ENCODE data around the gene PAMR1. TPM values are rescaled to one million over a fixed set of nuclear protein-coding genes. Genes with fewer than 3 reads are reported as not detected.
A peak's percentile ranks its signal among the peaks of the same experiment; 100 is the strongest.

The PAMR1 gene
- total RNA-seq, 4 donors from 2014 or later = 0.34 to 9.2 (median 3.8) TPM

DNA sequence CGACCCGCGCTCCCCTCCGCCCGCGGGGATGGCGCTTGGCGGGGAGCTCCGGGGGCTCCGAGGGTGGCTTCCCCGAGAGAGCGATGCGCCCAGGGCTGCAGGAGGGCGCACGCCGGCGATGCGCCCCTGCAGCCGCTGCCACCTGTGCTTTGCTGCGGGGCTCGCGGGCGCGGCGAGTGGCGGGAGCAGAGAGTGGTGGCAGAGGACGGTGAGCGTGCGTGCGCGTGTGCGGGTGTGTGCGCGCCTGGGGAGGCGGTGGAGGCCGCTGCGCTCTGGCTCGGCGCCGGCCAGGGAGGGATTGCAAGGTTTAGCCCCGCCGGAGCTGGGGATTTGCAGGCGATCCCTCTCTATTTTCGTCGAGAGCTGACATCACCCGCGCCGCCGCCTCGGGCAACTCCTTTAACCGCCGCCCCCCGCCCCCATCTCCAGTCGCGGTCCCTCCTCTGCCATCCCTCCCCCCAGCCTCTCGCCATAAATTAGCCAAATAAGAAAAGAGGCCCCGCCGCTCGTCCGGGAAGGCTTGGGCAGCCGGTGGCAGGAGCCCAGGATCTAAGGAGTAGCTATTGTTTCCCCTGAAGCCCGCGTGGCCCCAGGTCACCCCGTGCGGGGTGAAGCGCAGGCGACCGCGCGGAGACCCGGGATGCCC, 106.1 kb downstream of the PAMR1 start, which contains the start of gene SLC1A2:
Gene SLC1A2, minus strand, starts transcription at position 375 of the 646 bp plus-strand sequence. CDS start 592 bp downstream, outside the sequence.
- H3K9me3 ChIP-seq = no peaks in the 10 kb centered on the region
- intact Hi-C loops (cut with DNase I) = no loop called here
- H3K27me3 ChIP-seq = peaks cover 0 to 100% (median 10%) of the 10 kb centered on the region in 4 donors

DNA sequence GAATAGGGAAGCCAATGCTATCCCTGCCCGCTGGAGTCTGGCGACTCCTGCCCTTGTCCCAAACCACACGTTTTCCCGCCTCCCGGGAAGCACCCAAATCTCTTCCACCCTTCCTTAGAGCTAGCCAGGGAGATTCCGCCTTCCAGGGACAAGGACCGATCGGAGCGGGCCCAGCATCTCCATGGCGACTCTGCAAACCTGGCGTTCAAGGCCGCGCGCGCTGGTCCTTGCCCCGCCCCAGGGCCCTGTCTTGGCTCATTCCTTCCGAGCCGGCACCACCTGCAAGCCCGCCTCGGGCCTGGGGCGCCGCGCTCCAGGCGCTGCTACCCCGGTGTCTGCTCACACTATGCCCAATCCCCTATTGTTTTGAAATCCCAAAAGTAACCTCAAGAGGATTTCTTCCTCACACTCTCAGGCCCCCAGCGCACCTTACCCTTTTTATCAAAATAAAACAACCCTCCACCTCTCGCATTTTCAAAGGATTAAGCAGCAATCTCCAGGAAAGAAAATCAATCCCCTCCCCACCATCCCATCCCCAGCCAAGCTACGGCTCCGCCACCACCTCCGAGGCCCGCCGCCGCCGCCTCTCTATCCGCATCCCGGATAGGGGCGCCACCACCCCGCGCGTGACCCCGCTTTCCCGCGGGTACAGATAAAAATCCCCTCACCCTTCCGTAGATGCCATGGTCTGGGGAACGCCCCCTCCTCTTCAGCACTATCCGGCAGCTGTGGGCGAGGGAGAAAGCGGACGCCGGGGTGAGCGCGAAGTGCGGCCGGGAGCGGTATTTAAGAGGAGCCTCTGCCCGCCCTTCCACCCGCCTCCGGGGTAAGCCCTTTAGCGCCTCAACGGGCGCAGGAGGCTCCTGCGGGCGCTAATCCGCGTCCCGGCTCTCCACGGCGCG, 106.9 kb downstream of the PAMR1 start:
- peaks cover 0 to 100% (median 10%) of the 10 kb centered on the region in 4 donors for H3K27me3 ChIP-seq
- no peaks in the 10 kb centered on the region for H3K9me3 ChIP-seq
- H3K36me3 ChIP-seq = no peaks in the 10 kb centered on the region
- H3K27ac ChIP-seq = no peak overlapping the region
- 4 to 17% methylated on average over 23 to 31 of the region's 69 CpGs for WGBS, 2 donors
- no peak for DNase-seq
- intact Hi-C loops (cut with DNase I) = no loop called here
- H3K4me1 ChIP-seq = peaks cover 13 to 26% (median 23%) of the 10 kb centered on the region in 3 donors
- peak overlapping the region; percentile 26 to 64 (median 42) for H3K4me3 ChIP-seq
- no peak for TF ChIP-seq POLR2A (IDR thresholded peaks at IDR 0.05)
- TF ChIP-seq, protein P1, sequence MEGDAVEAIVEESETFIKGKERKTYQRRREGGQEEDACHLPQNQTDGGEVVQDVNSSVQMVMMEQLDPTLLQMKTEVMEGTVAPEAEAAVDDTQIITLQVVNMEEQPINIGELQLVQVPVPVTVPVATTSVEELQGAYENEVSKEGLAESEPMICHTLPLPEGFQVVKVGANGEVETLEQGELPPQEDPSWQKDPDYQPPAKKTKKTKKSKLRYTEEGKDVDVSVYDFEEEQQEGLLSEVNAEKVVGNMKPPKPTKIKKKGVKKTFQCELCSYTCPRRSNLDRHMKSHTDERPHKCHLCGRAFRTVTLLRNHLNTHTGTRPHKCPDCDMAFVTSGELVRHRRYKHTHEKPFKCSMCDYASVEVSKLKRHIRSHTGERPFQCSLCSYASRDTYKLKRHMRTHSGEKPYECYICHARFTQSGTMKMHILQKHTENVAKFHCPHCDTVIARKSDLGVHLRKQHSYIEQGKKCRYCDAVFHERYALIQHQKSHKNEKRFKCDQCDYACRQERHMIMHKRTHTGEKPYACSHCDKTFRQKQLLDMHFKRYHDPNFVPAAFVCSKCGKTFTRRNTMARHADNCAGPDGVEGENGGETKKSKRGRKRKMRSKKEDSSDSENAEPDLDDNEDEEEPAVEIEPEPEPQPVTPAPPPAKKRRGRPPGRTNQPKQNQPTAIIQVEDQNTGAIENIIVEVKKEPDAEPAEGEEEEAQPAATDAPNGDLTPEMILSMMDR (IDR thresholded peaks at IDR 0.05) = no peak

More for the DNA sequence above, 106.1 kb downstream of the PAMR1 start, which contains the start of gene SLC1A2:
- WGBS, 2 donors = no CpG with 5 or more reads among the region's 71 CpGs
- no peaks in the 10 kb centered on the region for H3K36me3 ChIP-seq
- peaks cover 13 to 26% (median 23%) of the 10 kb centered on the region in 3 donors for H3K4me1 ChIP-seq
- TF ChIP-seq, protein P1 (IDR thresholded peaks at IDR 0.05) = no peak
- TF ChIP-seq POLR2A (IDR thresholded peaks at IDR 0.05) = no peak
- DNase-seq = no peak
- peak within 1 kb of the TSS; percentile 26 to 64 (median 42) for H3K4me3 ChIP-seq
- no peak within 1 kb of the TSS for H3K27ac ChIP-seq

DNA sequence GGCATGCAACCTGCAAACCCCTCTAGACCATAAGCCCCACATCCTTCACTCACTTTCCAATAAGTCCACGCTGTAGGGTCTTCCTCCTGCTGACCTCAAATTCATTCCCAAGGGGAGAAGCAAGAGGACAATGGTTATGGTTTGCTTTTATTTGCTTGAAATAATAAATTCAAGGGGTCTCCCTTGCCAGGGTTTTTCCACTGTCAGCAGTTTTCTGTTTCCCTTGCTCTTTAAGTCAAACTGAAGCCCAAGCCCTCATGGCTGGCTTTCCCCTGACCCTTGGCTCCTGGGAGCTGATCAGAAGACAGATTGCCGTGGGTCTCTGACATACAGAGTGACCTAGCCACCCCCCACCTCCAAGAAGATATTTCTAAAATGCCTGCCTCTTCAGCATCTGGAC, 109.9 kb downstream of the PAMR1 start:
- Histone ChIP-seq H3K27ac (no peak overlapping the region), H3K9me3 (no peaks in the 10 kb centered on the region), H3K36me3 (no peaks in the 10 kb centered on the region), H3K27me3 (peaks cover 0 to 78% (median 9%) of the 10 kb centered on the region in 4 donors), H3K4me1 (peaks cover 13 to 24% (median 23%) of the 10 kb centered on the region in 3 donors), H3K4me3 (no peak overlapping the region)
- DNase-seq = no peak
- WGBS, 2 donors = 50 to 83% methylated on average over 2 of the region's 2 CpGs
- intact Hi-C loops (cut with DNase I) = no loop called here
- TF ChIP-seq POLR2A (IDR thresholded peaks at IDR 0.05) = no peak
- TF ChIP-seq, protein P1 (IDR thresholded peaks at IDR 0.05) = no peak

DNA sequence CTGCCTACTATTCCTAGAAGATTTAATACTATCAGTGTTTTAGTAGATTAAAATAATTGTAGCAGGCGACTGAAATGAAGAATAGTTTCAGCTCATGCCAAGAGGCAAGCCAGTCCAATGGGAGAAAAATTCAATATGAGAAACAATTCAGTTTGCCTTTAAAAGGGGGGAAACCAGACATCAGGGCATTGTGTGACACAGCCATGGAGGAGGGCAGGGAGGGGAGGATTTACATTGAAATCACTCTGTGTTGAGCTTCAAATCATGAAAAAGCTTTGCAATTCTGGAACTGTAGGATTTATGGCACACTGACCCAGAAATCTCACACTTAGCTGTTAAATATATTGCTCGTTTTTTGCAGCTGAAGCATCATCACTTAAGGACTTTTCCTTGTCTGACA, 110.6 kb downstream of the PAMR1 start:
- no peak for DNase-seq
- Histone ChIP-seq H3K4me3 (no peak overlapping the region), H3K36me3 (no peaks in the 10 kb centered on the region), H3K27ac (no peak overlapping the region), H3K9me3 (no peaks in the 10 kb centered on the region), H3K4me1 (peaks cover 13 to 17% (median 17%) of the 10 kb centered on the region in 3 donors), H3K27me3 (peaks cover 0 to 75% (median 7%) of the 10 kb centered on the region in 4 donors)
- WGBS, 2 donors = 41 to 42% methylated on average over 2 of the region's 2 CpGs
- no peak for TF ChIP-seq POLR2A (IDR thresholded peaks at IDR 0.05)
- TF ChIP-seq, protein P1 (IDR thresholded peaks at IDR 0.05) = no peak
- intact Hi-C loops (cut with DNase I) = no loop called here
